Measurements from ENCODE around the gene TOPBP1. TPM values are rescaled to one million over a fixed set of nuclear protein-coding genes. Genes with fewer than 3 reads are reported as not detected.

TOPBP1 gene
- total RNA-seq, 4 donors from 2014 or later, result 17.8 to 26.2 (median 20.7) TPM

- intact Hi-C loops (cut with DNase I; ENCODE audit: low total_unique reads), result loop anchor here (5.0 kb wide), 1 partner anchor 1836 kb away; no protein-coding TSS in a partner anchor
- H3K4me3 ChIP-seq (ENCODE audit: low read depth, poor library complexity, severe bottlenecking), result no peak overlapping the region
Measured at GRCh38 chr3:133576169-133576568, 85.6 kb downstream of the TOPBP1 start.

GRCh38 chr3:133575086-133575485 lies 86.7 kb downstream of the TOPBP1 start:
- intact Hi-C loops (cut with DNase I; ENCODE audit: low total_unique reads), result loop anchor here (5.0 kb wide), 1 partner anchor 1837 kb away; no protein-coding TSS in a partner anchor
- 23 to 24% methylated on average over 4 of the region's 4 CpGs for WGBS, 2 donors
- H3K4me3 ChIP-seq (ENCODE audit: low read depth, poor library complexity, severe bottlenecking), result peak overlapping the region; percentile 73
- no peak for DNase-seq (ENCODE audit: low spot score in 2 of 2)
- TF ChIP-seq POLR2A (IDR thresholded peaks at IDR 0.05), result no peak
- no peak for TF ChIP-seq CTCF (IDR thresholded peaks at IDR 0.05)

More at GRCh38 chr3:133576169-133576568, 85.6 kb downstream of the TOPBP1 start:
- TF ChIP-seq POLR2A (IDR thresholded peaks at IDR 0.05), result no peak
- no peak for TF ChIP-seq CTCF (IDR thresholded peaks at IDR 0.05)
- WGBS, 2 donors, result 20 to 24% methylated on average over 3 of the region's 3 CpGs
- no peak for DNase-seq (ENCODE audit: low spot score in 2 of 2)

- no peak for TF ChIP-seq POLR2A (IDR thresholded peaks at IDR 0.05)
- TF ChIP-seq CTCF (IDR thresholded peaks at IDR 0.05), result no peak
- DNase-seq (ENCODE audit: low spot score in 2 of 2), result peak; percentile 41 to 94
Measured at GRCh38 chr3:133574260-133574881, 87.4 kb downstream of the TOPBP1 start.

DNA sequence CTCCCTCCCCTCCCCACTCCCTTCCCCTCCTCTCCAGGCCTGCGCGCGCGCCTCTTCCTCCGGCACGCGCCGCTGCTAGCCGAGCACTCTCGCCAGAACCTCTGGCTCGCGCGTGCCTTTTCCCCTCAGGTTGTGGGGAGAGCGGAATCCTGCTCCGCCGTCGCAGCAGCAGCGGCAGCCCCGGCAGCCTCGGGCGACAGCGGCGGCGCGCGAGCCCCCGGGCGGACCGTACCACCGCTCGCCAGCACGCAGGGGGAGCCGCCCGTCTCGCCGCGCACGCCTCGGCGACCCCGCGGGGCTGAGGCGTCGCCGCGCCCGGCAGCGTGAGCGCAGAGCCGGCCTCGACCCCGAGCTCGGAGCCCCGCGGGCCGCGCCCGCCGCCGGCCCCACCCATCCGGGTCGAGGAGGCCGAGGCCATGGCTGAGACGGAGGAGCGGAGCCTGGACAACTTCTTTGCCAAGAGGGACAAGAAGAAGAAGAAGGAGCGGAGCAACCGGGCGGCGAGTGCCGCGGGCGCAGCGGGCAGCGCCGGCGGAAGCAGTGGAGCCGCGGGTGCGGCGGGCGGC lies 88.0 kb downstream of the TOPBP1 start, which contains the start of gene CDV3:
Gene CDV3, plus strand, starts transcription at position 58 of the 566 bp plus-strand sequence. Its CDS starts 359 bp downstream, at position 417.
- WGBS, 2 donors, result 0% methylated on average over 33 to 74 of the region's 81 CpGs
- intact Hi-C loops (cut with DNase I; ENCODE audit: low total_unique reads), result no loop called here
- DNase-seq (ENCODE audit: low spot score in 2 of 2), result peak; percentile 32 to 92
- TF ChIP-seq CTCF (IDR thresholded peaks at IDR 0.05) (no peak), POLR2A (IDR thresholded peaks at IDR 0.05) (peak in 1 of 2 donors; percentile 24)
- H3K4me3 ChIP-seq (ENCODE audit: low read depth, poor library complexity, severe bottlenecking), result peak within 1 kb of the TSS; percentile 73

More at GRCh38 chr3:133574260-133574881, 87.4 kb downstream of the TOPBP1 start:
- H3K4me3 ChIP-seq (ENCODE audit: low read depth, poor library complexity, severe bottlenecking), result peak overlapping the region; percentile 73
- WGBS, 2 donors, result 0% methylated on average over 14 to 47 of the region's 54 CpGs
- intact Hi-C loops (cut with DNase I; ENCODE audit: low total_unique reads), result no loop called here

DNA sequence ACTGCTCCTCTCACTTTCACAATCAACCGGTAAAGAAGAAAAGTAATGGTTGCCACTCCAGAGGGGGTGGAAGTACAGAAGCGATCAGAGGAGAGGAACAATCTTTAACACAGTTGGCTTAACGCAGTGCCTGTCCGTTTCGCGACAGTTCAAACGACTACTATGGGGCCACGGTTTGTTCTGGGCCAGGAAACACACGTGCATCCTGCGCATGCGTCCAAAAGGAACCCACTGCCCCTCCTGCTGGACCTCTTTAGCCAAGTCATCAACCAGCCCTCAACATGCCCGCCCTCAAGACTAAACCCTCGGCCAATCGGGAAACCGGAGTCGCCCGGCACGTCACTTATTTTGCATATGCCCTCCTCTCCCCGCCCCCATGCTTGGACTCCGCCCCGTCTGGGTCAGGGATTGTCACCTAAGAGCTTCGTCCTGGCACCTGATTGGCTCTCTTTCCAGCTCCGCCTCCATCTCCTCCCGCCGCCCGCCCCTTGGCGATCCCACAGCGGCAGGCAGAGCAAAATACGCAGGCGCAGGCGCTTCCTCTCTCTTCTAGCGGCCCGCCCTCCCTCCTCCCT lies 88.6 kb downstream of the TOPBP1 start:
- WGBS, 2 donors, result 1% methylated on average over 33 of the region's 33 CpGs
- intact Hi-C loops (cut with DNase I; ENCODE audit: low total_unique reads), result no loop called here
- no peak overlapping the region for H3K4me3 ChIP-seq (ENCODE audit: low read depth, poor library complexity, severe bottlenecking)
- TF ChIP-seq CTCF (IDR thresholded peaks at IDR 0.05) (no peak), POLR2A (IDR thresholded peaks at IDR 0.05) (no peak)
- peak; percentile 100 for DNase-seq (ENCODE audit: low spot score in 2 of 2)

All from lower leg skin (tissue), 4 donors.